H1 (cell line): ENCODE data around the gene PDGFD.

Experiments used
- ATF2 ChIP-seq: IDR thresholded peaks from 2 replicates; pipeline ENCODE4 v1.6.1; 2012; ENCODE audit warnings: low read length, inconsistent platforms
- EP300 ChIP-seq, 2 experiments: IDR thresholded peaks; 1 replicate in 1 of 2; 2 replicates in 1 of 2; pipeline ENCODE4 v1.6.1; 2011 to 2012; ENCODE audit warnings: low read depth in 2 of 2, low read length in 2 of 2, mild to moderate bottlenecking in 2 of 2, borderline replicate concordance in 1 of 2, inconsistent platforms in 1 of 2, moderate library complexity in 1 of 2
- EZH2 ChIP-seq: fragments of 200-600 bp; sonication (generic); IDR thresholded peaks from 2 replicates; pipeline ENCODE4 v1.7.1; 2012; ENCODE audit warnings: low read depth, mild to moderate bottlenecking, moderate library complexity, low read length, inconsistent platforms; ENCODE audit not compliant: severe bottlenecking
- JUN ChIP-seq: IDR thresholded peaks from 2 replicates; pipeline ENCODE4 v1.6.1; 2011; ENCODE audit warnings: low read depth, mild to moderate bottlenecking, improper control_type of control experiment, low read length
- KDM1A ChIP-seq: fragments of 200-600, 300-600 bp; sonication (generic); IDR thresholded peaks from 2 replicates; pipeline ENCODE4 v1.7.1; 2016; ENCODE audit warnings: mild to moderate bottlenecking, low read length, borderline replicate concordance
- POLR2A ChIP-seq, 2 experiments: IDR thresholded peaks; 1 replicate in 1 of 2; 2 replicates in 1 of 2; pipeline ENCODE4 v1.6.1; 2011; ENCODE audit warnings: low read depth in 2 of 2, low read length in 2 of 2, mild to moderate bottlenecking in 2 of 2; ENCODE audit errors: control extremely low read depth in 1 of 2
- SP2 ChIP-seq: IDR thresholded peaks from 2 replicates; pipeline ENCODE4 v1.6.1; 2012; ENCODE audit warnings: mild to moderate bottlenecking, low read length, inconsistent platforms
- SRF ChIP-seq: IDR thresholded peaks from 2 replicates; pipeline ENCODE4 v1.6.1; 2011; ENCODE audit warnings: mild to moderate bottlenecking, low read depth, low read length, moderate library complexity
- TF ChIP-seq, protein P1 (sequence below), 3 experiments: IDR thresholded peaks; 1 replicate in 2 of 3; 2 replicates in 1 of 3; pipeline versions ENCODE4 v1.5.1 to v1.6.1; 2011; ENCODE audit warnings: low read length in 3 of 3, mild to moderate bottlenecking in 3 of 3, inconsistent platforms in 2 of 3, low read depth in 1 of 3, moderate library complexity in 1 of 3; ENCODE audit not compliant: insufficient read depth in 1 of 3; ENCODE audit errors: control extremely low read depth in 1 of 3

DNA sequence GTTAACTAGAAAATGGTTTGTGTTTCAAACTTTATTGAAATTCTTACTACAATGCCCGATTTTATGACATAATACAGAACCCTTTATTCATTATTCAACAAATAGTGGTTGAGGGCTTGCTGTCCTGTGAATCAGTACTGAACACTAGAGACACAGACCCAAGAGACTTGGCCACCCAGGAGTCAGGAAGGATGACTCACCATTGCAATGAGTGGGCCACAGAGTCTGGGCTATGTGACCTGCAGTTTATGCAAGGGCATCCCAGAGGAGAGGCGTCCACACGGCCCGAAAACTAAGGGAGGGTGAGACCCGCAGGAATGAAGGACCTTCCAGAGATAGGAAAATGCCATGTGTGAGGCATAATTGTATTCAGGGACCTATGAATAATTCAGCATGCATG lies 271.3 kb downstream of the PDGFD start:
- TF ChIP-seq KDM1A (no peak), POLR2A (IDR thresholded peaks at IDR 0.05; ENCODE audit: control extremely low read depth in 1 of 2, low read depth in 2 of 2, low read length in 2 of 2) (no peak), EZH2 (no peak), JUN (no peak), EP300 (IDR thresholded peaks at IDR 0.05; ENCODE audit: borderline replicate concordance in 1 of 2, low read depth in 2 of 2, low read length in 2 of 2) (no peak), ATF2 (no peak), SRF (no peak), SP2 (no peak)
- TF ChIP-seq, protein P1, sequence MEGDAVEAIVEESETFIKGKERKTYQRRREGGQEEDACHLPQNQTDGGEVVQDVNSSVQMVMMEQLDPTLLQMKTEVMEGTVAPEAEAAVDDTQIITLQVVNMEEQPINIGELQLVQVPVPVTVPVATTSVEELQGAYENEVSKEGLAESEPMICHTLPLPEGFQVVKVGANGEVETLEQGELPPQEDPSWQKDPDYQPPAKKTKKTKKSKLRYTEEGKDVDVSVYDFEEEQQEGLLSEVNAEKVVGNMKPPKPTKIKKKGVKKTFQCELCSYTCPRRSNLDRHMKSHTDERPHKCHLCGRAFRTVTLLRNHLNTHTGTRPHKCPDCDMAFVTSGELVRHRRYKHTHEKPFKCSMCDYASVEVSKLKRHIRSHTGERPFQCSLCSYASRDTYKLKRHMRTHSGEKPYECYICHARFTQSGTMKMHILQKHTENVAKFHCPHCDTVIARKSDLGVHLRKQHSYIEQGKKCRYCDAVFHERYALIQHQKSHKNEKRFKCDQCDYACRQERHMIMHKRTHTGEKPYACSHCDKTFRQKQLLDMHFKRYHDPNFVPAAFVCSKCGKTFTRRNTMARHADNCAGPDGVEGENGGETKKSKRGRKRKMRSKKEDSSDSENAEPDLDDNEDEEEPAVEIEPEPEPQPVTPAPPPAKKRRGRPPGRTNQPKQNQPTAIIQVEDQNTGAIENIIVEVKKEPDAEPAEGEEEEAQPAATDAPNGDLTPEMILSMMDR (IDR thresholded peaks at IDR 0.05; ENCODE audit: control extremely low read depth in 1 of 3, insufficient read depth in 1 of 3, low read depth in 1 of 3, low read length in 3 of 3), result no peak
